ENCODE measurements around the gene GYG2.
"Not testable (repeated sequence)": the region's sequence is repeated elsewhere in the genome, so short reads cannot be mapped to it uniquely, and the experiment has no call there.

Gene GYG2

GRCh38 chrX:2828344-2828958, at the start of gene GYG2:
Gene GYG2 (plus strand): TSS chrX:2828930. CDS start chrX:2830189, 1,259 bp downstream.
- no peak for DNase-seq (ENCODE audit: low spot score)

- not testable (repeated sequence) for DNase-seq (ENCODE audit: low spot score)
These were observed 48.1 kb upstream of the GYG2 start for GRCh38 chrX:2780472-2781225.

- no peak for DNase-seq (ENCODE audit: low spot score)
These were observed 47.5 kb upstream of the GYG2 start for GRCh38 chrX:2781226-2781571.

GRCh38 chrX:2781698-2782097, 47.0 kb upstream of the GYG2 start:
- no peak for DNase-seq (ENCODE audit: low spot score)

DNA sequence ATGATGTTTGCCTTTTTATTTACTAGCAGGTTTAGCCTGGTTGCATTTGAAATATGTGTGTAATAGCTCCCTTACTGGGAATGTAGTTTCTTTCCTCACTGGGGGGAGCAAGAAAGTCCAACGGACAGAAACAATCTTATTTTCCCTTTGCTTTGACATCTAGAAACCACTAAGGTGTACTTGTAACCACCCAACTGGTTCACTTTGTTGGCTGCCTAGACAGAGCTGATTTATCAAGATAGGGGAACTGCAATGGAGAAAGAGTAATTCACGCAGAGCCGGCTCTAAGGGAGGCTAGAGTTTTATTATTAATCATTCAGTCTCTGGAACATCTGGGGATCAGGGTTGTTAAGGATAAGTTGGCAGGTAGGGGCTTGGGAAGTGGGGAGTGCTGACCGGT, 46.6 kb upstream of the GYG2 start:
- no peak for DNase-seq (ENCODE audit: low spot score)

DNA sequence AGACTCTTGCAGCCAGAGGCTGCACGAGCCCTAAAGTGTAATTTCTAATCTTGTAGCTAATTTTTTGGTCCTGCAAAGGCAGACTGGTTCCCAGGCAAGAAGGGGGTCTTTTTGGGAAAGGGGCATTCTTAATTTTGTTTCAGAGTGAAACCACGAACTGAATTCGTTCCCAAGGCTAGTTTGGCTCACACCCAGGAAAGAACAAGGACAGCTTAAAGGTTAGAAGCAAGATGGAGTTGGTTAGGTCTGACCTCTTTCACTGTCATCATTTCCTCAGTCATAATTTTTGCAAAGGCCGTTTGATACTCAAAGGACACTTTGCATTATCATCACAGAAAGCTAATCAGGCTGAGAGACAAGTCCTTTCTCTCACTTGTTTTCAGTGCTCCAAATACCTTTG, 46.0 kb upstream of the GYG2 start:
- no peak for DNase-seq (ENCODE audit: low spot score)

- DNase-seq (ENCODE audit: low spot score) = no peak
These were observed 44.7 kb upstream of the GYG2 start for GRCh38 chrX:2784026-2784425.

GRCh38 chrX:2785538-2785937, 43.2 kb upstream of the GYG2 start:
- no peak for DNase-seq (ENCODE audit: low spot score)

DNA sequence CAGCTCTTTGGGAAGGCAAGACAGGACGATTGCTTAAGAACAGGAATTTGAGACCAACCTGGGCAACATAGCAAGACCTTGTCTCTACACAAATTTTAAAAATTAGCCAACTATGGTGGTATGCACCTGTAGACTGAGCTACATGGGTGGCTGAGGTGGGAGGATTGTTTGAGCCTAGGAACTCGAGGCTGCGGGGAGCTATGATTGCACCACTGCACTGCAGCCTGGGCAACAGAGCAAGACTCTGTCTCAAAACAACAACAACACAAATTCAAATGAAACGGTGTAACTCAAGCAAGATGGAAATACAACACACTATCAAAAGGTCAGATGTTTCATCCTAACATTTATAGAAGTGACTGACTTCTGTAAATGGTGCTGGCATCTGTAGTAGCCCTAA, 39.8 kb upstream of the GYG2 start:
- no peak for DNase-seq (ENCODE audit: low spot score)

GRCh38 chrX:2789569-2789968, 39.2 kb upstream of the GYG2 start:
- DNase-seq (ENCODE audit: low spot score) = no peak

GRCh38 chrX:2793752-2794151, 35.0 kb upstream of the GYG2 start:
- DNase-seq (ENCODE audit: low spot score) = no peak

GRCh38 chrX:2794336-2794735, 34.4 kb upstream of the GYG2 start:
- no peak for DNase-seq (ENCODE audit: low spot score)

DNA sequence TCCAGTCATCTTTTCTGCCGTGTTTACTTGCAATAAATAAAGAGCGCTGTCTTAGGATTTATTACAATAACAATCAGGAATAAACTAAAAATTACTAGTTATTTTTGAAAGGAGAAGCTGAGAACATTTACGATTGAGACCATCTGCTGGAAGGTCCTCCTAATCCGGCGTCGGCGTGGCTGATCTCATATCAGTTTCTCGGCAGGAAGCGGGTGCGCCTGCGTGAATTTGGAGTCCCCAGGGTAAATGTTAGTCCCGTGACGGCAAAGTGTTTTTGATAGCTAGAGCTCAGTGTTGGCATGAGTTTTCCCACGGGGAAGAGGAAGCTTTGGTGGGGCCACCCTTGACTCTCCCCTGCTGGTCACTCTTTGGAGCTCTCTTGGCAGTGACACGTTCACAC, 31.9 kb upstream of the GYG2 start:
- not testable (repeated sequence) for DNase-seq (ENCODE audit: low spot score)

DNA sequence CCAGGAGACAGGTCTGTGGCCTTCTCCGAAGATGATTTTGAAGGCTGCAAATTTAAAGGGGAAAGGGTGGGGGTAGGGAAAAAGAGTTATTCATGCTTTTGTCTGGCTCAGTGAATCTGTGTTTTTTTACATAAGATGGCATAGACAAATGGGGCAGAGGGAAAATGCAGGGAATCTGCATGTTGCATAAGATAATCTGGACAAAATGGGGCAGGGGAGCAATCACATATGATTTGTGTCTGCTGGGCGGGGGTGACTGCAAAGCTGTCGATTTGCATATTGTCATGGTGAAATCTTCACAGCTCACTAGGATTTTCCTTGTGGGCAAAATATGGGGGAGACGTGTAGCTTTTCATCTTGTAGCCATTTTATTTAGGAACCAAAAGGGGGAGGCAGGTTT, 29.4 kb upstream of the GYG2 start:
- DNase-seq (ENCODE audit: low spot score) = no peak

GRCh38 chrX:2799980-2800379, 28.8 kb upstream of the GYG2 start:
- not testable (repeated sequence) for DNase-seq (ENCODE audit: low spot score)

- DNase-seq (ENCODE audit: low spot score) = no peak
These were observed 27.5 kb upstream of the GYG2 start for GRCh38 chrX:2801223-2801622.

- DNase-seq (ENCODE audit: low spot score) = not testable (repeated sequence)
These were observed 26.2 kb upstream of the GYG2 start for GRCh38 chrX:2802376-2803090.

GRCh38 chrX:2803486-2803885, 25.2 kb upstream of the GYG2 start:
- DNase-seq (ENCODE audit: low spot score) = not testable (repeated sequence)

- not testable (repeated sequence) for DNase-seq (ENCODE audit: low spot score)
These were observed 24.5 kb upstream of the GYG2 start for GRCh38 chrX:2804106-2804843.

DNA sequence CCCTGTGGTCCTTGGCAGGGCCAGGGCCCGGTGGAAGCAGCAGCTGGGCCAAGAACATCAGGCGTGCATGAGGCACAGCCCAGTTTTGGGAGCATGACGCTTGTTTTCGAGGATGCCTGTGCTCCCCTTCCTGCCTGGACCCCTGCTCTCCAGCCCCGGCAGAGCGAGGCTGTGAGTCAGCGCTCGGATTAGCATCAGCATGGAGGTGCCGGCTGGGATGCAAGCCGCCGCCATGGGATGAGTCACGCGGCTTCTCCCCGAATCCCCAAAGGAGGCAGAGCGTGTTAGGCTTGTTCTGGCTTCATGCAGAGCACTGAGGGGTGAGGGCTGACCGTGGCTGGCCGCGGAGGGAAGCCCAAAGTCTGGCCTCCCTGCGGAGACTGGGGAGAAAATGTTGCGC, 23.9 kb upstream of the GYG2 start:
- DNase-seq (ENCODE audit: low spot score) = not testable (repeated sequence)

DNA sequence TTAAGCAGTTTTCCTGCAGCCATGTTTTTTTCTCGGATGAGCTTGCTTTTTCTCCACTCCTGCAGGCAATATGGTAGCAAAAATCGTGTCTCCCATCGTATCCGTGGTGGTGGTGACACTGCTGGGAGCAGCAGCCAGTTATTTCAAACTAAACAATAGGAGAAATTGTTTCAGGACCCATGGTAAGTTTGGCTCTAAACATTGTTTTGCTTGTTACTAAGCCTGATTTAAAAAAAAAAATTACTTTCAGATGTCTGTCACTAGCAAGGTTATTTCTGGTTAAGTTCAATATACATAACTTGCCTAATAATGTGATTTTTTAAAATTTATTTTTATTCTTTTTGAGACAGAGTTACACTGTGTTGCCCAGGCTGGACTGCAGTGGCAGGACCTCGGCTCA, 17.5 kb upstream of the GYG2 start:
- DNase-seq (ENCODE audit: low spot score) = no peak

DNA sequence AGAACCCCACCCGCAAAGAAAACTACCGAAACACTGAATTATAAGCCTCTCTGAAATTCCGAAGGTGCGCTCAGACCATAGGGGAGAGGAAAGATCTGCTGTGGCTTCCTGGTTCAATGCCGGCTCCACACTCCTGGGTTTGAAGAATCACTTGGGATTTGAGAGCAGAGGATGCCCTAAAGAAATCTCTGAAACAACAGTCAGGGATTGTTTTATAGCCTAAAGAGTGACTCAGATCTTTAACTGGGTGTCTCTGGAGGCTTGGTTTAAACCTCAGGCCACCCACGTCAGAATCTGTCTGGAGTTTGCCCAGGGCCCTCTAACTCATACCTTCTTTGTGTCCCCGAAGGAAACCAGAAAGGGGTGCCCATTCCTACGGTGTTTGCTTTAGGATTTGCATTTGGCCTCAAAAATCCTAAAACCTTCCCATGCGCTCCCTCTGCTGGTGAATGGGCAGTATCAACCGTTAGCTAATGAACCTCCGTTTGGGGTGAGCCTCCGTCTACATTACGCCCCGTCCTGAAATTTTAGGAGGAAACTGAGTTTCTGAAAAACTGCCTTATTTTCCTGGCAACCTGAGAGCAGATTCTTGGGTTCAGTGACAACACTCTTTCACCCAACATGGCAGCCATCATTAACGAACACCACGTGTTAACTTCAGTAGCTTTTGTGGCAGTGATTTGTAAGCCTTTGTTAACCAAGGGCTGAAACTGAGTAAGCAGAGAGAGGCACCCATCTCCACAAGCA, 16.4 kb upstream of the GYG2 start:
- not testable (repeated sequence) for DNase-seq (ENCODE audit: low spot score)

All from COLO829 (cell line).